Breast epithelium (tissue), 4 donors: Measurements from ENCODE around the gene PDCD11. TPM values are rescaled to one million over a fixed set of nuclear protein-coding genes. Genes with fewer than 3 reads are reported as not detected.

ENCODE experiments used
- DNase-seq, 2 donors: peaks; one replicate each; pipeline ENCODE4 v3.0.0-alpha.2; 2019; ENCODE audit warnings: low spot score in 2 of 2
- H3K27ac ChIP-seq, 2 donors: fragments of 200-600 bp; sonication (generic) in 1 of 2; one replicate each; pipeline ENCODE4 v1.5.1; 2016 to 2019; ENCODE audit warnings: mild to moderate bottlenecking in 1 of 2
- H3K27me3 ChIP-seq, 2 donors: fragments of 200-600 bp; sonication (generic) in 1 of 2; one replicate each; pipeline versions ENCODE4 v1.5.1 to v1.6.0; 2017 to 2019; ENCODE audit warnings: control low read depth in 1 of 2, mild to moderate bottlenecking in 1 of 2
- H3K36me3 ChIP-seq: fragments of 200-600 bp; one replicate; pipeline ENCODE4 v1.5.1; 2019
- H3K4me1 ChIP-seq, 2 donors: fragments of 200-600 bp; sonication (generic); one replicate each; pipeline ENCODE4 v1.5.1; 2016 to 2019; ENCODE audit warnings: control low read depth in 1 of 2
- H3K4me3 ChIP-seq, 3 donors: fragments of 200-600 bp; sonication (generic); 1 replicate in 2 of 3; 2 replicates in 1 of 3; pipeline ENCODE4 v1.5.1; 2016 to 2019; ENCODE audit warnings: mild to moderate bottlenecking in 3 of 3, moderate library complexity in 2 of 3
- H3K9me3 ChIP-seq, 2 donors: fragments of 200-600 bp; sonication (generic) in 1 of 2; one replicate each; pipeline ENCODE4 v1.5.1; 2016 to 2019; ENCODE audit warnings: control low read depth in 1 of 2
- POLR2A ChIP-seq: fragments of 450-650 bp; IDR thresholded peaks from one replicate; pipeline ENCODE4 v1.6.1; 2016; ENCODE audit warnings: antibody characterized with exemption, mild to moderate bottlenecking, moderate library complexity
- POLR2AphosphoS5 ChIP-seq, 3 donors: sonication (generic); formaldehyde crosslinking; IDR thresholded peaks; one replicate each; pipeline ENCODE4 v1.6.1; 2017; ENCODE audit warnings: antibody characterized with exemption in 3 of 3
- intact Hi-C: fragments of 100-400 bp; cut with DNase I; formaldehyde crosslinking; loops from one replicate; pipeline ENCODE4 v1.15.1; 2023; ENCODE audit warnings: low total_unique reads
- total RNA-seq, 3 donors: library from RNA; depleted of rRNA; stranded (reverse); fragments of >200 nt; gene quantifications; one replicate each; pipeline ENCODE4 v1.1.0, GENCODE V29; 2016
- TF ChIP-seq, protein P1 (sequence below), 3 donors: fragments of 450-650 bp; IDR thresholded peaks; one replicate each; pipeline ENCODE4 v1.5.1; 2016 to 2017; ENCODE audit warnings: antibody characterized with exemption in 3 of 3, mild to moderate bottlenecking in 3 of 3, moderate library complexity in 3 of 3

PDCD11 gene
- total RNA-seq, 3 donors from 2014 or later: 16.2 to 29.1 (median 24.9) TPM

DNA sequence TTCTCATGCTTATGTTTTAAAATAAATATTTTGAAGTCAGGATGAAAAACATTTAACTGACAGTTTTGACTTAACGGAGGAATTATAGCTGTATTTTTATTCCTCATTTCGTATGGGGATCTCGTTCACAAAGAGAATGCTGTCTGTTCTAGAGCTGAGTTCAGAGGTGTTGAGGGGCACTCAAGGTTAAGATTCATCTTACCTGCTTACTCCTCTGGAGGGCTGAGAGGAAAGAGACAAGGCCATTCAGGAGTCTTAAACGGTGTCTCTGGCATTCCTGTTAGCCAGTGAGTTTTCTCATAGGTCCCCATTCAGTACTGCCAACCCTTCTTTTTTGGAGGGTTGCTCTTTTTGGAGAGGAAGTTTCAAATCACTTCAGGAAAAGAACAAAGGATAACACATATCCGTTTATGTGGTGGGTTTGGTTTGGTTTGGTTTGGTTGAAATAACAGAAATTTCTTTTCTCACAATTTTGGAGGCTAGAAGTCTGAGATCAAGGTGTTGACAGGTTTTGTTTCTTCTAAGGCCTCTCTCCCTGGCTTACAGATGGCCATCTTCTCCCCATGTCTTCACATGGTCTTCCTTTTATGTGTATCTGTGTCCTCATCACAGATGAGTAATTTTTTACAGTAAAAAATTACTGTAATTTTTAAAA lies 32.7 kb downstream of the PDCD11 start:
- no peaks in the 10 kb centered on the region for H3K27me3 ChIP-seq
- DNase-seq: no peak
- H3K4me3 ChIP-seq: no peak overlapping the region
- no peaks in the 10 kb centered on the region for H3K4me1 ChIP-seq
- no peak overlapping the region for H3K27ac ChIP-seq
- no peaks in the 10 kb centered on the region for H3K36me3 ChIP-seq
- intact Hi-C loops: no loop called here
- H3K9me3 ChIP-seq: no peaks in the 10 kb centered on the region
- TF ChIP-seq, protein P1, sequence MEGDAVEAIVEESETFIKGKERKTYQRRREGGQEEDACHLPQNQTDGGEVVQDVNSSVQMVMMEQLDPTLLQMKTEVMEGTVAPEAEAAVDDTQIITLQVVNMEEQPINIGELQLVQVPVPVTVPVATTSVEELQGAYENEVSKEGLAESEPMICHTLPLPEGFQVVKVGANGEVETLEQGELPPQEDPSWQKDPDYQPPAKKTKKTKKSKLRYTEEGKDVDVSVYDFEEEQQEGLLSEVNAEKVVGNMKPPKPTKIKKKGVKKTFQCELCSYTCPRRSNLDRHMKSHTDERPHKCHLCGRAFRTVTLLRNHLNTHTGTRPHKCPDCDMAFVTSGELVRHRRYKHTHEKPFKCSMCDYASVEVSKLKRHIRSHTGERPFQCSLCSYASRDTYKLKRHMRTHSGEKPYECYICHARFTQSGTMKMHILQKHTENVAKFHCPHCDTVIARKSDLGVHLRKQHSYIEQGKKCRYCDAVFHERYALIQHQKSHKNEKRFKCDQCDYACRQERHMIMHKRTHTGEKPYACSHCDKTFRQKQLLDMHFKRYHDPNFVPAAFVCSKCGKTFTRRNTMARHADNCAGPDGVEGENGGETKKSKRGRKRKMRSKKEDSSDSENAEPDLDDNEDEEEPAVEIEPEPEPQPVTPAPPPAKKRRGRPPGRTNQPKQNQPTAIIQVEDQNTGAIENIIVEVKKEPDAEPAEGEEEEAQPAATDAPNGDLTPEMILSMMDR (IDR thresholded peaks at IDR 0.05): no peak
- TF ChIP-seq POLR2A (no peak), POLR2AphosphoS5 (IDR thresholded peaks at IDR 0.05) (no peak)

- no peak overlapping the region for H3K4me3 ChIP-seq
- H3K27ac ChIP-seq: no peak overlapping the region
- no peaks in the 10 kb centered on the region for H3K36me3 ChIP-seq
- no peaks in the 10 kb centered on the region for H3K4me1 ChIP-seq
- intact Hi-C loops: no loop called here
- H3K9me3 ChIP-seq: no peaks in the 10 kb centered on the region
- DNase-seq: no peak
- TF ChIP-seq POLR2A (no peak), POLR2AphosphoS5 (IDR thresholded peaks at IDR 0.05) (no peak)
- TF ChIP-seq, protein P1 (IDR thresholded peaks at IDR 0.05): no peak
- H3K27me3 ChIP-seq: no peaks in the 10 kb centered on the region
Observed at GRCh38 chr10:103429647-103430046, 33.2 kb downstream of the PDCD11 start.

DNA sequence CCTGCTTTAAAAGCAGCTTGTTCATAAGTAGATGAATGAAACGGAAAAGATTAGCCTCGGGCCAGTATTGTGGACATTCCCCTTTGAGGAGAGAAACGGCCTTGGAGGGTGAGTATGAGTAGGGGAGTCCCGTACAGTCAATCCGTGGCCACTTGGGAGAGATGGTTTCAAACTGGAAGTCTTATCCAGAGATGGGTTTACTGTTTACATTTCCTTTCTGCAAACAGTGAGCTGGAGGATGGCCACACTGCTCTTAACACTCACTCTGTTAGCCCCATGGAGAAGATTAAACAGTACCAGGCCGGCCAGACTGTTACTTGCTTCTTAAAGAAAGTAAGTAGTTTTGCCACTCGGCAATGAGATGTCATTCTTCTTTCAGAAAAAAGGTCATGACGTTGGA lies 35.5 kb downstream of the PDCD11 start:
- TF ChIP-seq POLR2AphosphoS5 (IDR thresholded peaks at IDR 0.05) (no peak), POLR2A (no peak)
- TF ChIP-seq, protein P1 (IDR thresholded peaks at IDR 0.05): no peak
- DNase-seq: no peak
- intact Hi-C loops: no loop called here
- no peak overlapping the region for H3K27ac ChIP-seq
- H3K4me1 ChIP-seq: no peaks in the 10 kb centered on the region
- no peaks in the 10 kb centered on the region for H3K27me3 ChIP-seq
- no peaks in the 10 kb centered on the region for H3K9me3 ChIP-seq
- H3K4me3 ChIP-seq: no peak overlapping the region
- no peaks in the 10 kb centered on the region for H3K36me3 ChIP-seq

- Histone ChIP-seq H3K36me3 (no peaks in the 10 kb centered on the region), H3K27me3 (no peaks in the 10 kb centered on the region), H3K4me3 (no peak overlapping the region), H3K4me1 (no peaks in the 10 kb centered on the region), H3K27ac (no peak overlapping the region), H3K9me3 (no peaks in the 10 kb centered on the region)
- no peak for DNase-seq
- intact Hi-C loops: no loop called here
- TF ChIP-seq POLR2A (no peak), POLR2AphosphoS5 (IDR thresholded peaks at IDR 0.05) (no peak)
- TF ChIP-seq, protein P1 (IDR thresholded peaks at IDR 0.05): no peak
Observed at GRCh38 chr10:103433858-103434257, 37.4 kb downstream of the PDCD11 start.

GRCh38 chr10:103439776-103440175 lies 43.4 kb downstream of the PDCD11 start:
- Histone ChIP-seq H3K27me3 (no peaks in the 10 kb centered on the region), H3K27ac (no peak overlapping the region), H3K36me3 (no peaks in the 10 kb centered on the region), H3K4me3 (no peak overlapping the region), H3K9me3 (no peaks in the 10 kb centered on the region), H3K4me1 (no peaks in the 10 kb centered on the region)
- TF ChIP-seq POLR2A (no peak), POLR2AphosphoS5 (IDR thresholded peaks at IDR 0.05) (no peak)
- TF ChIP-seq, protein P1 (IDR thresholded peaks at IDR 0.05): no peak
- intact Hi-C loops: no loop called here
- no peak for DNase-seq
